HFF-Myc (cell line): ENCODE results near the gene POU6F2.

Experiments
- DNase-seq: peaks from one replicate; pipeline ENCODE4 v3.0.0-alpha.2; 2011; ENCODE audit warnings: low read depth; ENCODE audit errors: extremely low read depth
- H3K4me3 ChIP-seq: replicated peaks from 2 replicates; pipeline ENCODE4 v1.5.1; 2011; ENCODE audit warnings: low read depth, mild to moderate bottlenecking, control low read depth, low read length
- CTCF ChIP-seq: IDR thresholded peaks from 2 replicates; pipeline ENCODE4 v1.5.1; 2012; ENCODE audit warnings: mild to moderate bottlenecking, low read depth, low read length, control low read depth; ENCODE audit errors: missing control alignments

The POU6F2 gene

GRCh38 chr7:39451901-39452300 lies 474.2 kb downstream of the POU6F2 start:
- TF ChIP-seq CTCF: no peak
- H3K4me3 ChIP-seq: no peak overlapping the region
- DNase-seq: no peak

- H3K4me3 ChIP-seq: no peak overlapping the region
- TF ChIP-seq CTCF: peak; percentile 94
- DNase-seq: peak; percentile 61
These were observed 476.1 kb downstream of the POU6F2 start for GRCh38 chr7:39453743-39454355.

DNA sequence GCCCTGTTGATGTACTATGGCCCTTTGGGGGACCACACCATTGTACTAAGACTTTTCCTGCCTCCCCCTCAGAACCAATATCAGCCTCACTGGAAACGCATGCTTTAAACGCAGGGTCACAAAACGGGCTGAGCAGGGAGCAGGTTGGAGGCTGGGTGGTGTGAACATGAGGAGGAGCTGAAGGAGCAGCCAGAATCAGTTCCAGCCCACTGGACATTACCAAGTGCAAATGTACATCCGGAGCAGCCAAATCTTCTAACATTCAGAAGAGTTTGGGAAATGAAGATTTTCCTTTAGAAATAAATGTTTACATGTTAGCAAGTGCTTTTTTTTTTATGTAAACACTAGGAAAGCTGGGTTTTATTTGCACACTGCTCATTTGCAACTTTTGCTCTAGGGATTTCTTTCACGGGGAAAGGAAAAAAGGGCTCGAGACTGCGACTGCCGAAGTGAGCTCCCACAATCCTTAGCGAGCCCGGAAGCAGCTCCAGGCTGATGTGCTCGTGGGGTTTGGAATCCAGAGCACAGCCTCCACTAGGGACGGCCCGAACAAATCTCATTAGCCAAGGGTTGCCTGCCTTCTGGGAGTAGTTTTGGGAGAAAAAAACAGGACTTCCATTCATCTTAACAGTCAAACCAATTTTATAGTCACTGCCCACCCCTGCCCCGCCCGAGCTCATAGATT lies 480.5 kb downstream of the POU6F2 start:
- no peak for DNase-seq
- H3K4me3 ChIP-seq: no peak overlapping the region
- TF ChIP-seq CTCF: no peak

DNA sequence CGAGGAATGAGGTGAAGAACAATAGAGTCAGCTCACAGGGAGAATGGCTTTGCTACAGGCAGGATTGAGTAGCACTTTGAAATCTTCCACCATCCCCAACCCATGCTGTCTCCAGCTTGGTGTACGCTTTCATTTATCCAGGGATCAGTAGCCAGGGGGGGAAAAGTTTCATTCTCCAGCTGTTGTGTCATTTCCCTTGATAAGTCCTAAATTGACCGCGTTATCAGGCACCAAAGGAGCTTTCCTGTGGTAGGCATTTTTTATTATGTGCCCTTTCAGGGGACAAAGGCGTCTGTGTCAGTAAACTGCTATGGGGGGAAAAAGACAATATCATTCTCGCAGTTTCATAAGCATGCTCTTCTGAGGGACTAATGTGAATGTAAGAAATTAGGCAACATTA lies 481.9 kb downstream of the POU6F2 start:
- no peak for DNase-seq
- TF ChIP-seq CTCF: no peak
- H3K4me3 ChIP-seq: no peak overlapping the region

DNA sequence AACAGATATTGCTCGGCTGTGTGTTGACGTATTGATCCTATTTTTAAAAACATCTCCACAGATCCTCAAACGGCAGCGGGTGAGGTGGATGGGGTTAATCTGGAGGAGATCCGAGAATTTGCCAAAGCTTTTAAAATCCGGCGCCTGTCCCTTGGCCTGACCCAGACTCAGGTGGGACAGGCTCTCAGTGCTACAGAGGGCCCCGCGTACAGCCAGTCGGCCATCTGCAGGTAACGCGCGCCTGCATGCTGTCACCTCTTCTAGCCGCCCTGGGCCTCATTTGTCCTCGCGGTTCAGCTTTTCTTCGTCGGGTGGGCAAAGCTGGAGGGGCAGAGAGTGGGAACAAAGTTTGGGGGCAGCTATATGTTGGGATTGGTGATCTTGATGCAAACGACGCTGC lies 482.8 kb downstream of the POU6F2 start:
- TF ChIP-seq CTCF: no peak
- no peak for DNase-seq
- no peak overlapping the region for H3K4me3 ChIP-seq

DNA sequence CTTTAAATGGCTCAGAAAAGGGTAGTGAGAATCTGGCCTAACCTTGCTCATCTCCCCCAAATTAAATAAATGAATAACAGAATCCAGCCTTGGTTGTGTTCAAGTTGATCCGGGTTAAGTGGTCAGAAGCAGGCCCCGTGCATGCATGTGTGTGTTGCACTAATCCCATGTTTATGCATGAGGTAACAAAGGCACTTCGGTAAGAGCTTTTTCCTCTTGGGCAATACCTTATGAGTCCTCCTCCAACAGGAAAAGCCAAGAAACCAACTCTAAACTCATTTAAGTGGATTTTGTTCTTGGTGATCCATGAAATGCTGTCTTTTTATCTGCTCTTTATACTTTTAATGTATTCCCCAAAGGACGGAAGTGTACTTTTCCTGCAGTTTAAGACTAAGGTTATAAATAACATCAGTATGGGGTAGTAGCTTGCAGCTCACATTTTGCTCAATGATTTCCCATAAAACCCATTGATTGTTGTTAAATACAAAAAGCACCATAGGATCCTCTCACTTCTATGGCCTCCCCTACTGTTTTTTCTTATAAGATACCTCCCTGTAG lies 483.6 kb downstream of the POU6F2 start:
- DNase-seq: no peak
- no peak overlapping the region for H3K4me3 ChIP-seq
- no peak for TF ChIP-seq CTCF

DNA sequence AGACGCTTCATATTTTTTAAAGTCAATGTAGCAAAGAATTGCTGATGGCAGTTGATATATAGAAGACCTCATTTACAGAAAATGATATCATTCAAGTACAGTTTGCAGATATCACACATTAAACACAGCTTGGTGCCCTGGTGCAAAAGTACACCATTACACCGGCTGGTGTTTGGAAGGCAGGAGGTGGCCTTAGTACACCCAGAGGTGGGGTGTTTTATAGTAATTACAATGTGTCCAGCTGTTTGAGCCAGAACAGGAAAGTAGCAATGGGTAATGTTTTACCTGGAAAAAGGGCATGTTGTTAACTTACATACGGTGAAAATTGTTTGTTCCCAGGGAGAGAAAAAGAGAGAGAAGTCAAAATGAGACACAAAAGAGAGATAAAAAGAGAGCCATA lies 485.5 kb downstream of the POU6F2 start:
- H3K4me3 ChIP-seq: no peak overlapping the region
- TF ChIP-seq CTCF: no peak
- no peak for DNase-seq
